Activated CD4-positive, alpha-beta T cell treated with anti-CD3 and anti-CD28 coated beads for 1 hour (primary cell): ENCODE measurements around the gene CARMIL3.
"Not testable (repeated sequence)": the region's sequence is repeated elsewhere in the genome, so short reads cannot be mapped to it uniquely, and the experiment has no call there.

Source experiments
- DNase-seq: peaks from one replicate; pipeline ENCODE4 v3.0.0-alpha.2; 2020

Gene CARMIL3

DNA sequence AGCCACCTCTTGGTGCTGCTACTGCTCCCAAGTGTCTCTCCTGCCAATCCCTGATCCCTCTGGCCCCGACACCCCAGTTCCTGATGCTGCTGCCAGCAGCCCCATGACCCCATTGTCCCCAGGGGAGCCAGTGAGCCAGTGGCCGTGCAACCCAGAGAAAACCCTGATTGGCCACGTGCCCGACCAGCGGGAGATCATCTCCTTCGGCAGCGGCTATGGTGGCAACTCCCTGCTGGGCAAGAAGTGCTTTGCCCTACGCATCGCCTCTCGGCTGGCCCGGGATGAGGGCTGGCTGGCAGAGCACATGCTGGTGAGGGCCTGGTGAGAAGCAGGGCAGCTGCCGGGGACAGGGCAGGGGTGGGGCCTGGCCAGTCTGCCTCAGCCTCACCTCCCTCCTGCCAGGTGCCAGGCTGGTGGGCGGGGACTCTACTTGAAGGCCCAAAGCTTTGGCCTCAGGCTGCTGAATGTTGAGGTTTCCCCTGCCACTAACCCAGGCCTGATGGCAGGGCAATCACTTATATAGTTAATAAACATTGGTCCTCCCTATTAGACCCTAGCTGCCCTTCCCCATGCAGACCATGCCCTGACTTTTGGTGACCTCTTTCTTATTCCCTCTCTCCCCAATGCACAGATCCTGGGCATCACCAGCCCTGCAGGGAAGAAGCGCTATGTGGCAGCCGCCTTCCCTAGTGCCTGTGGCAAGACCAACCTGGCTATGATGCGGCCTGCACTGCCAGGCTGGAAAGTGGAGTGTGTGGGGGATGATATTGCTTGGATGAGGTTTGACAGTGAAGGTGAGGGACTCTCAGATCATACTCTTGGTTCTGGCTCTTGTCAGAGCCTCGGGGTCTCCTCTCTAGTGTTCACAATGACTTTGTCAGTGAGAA lies 47.4 kb downstream of the CARMIL3 start:
- DNase-seq, result no peak

- DNase-seq, result no peak
Measured at GRCh38 chr14:24100197-24100981, 48.6 kb downstream of the CARMIL3 start.

DNA sequence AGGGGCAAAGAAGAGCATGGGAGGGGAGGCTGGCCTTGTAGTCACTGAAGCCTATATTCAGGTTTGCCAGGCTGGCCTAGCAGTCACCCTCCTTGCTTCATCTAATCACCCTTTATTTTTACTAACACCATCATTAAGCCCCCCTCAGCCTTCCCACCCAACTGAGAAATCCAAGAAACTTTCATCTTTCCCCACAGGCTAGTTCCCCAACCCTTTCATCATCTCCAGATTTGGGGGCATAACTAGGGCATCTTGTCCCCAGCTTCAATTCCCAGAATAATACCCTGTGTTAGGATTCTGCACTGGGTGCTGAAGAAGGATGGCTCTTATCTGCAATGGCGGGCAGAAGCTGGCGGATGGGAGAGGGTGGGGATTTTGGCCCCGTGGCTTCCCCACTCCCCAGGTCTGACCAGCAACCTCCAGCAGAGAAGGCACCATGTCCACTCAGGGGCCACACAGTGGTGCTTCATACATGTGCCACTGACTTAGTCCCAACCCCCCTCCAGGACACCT lies 49.2 kb downstream of the CARMIL3 start:
- no peak for DNase-seq

DNA sequence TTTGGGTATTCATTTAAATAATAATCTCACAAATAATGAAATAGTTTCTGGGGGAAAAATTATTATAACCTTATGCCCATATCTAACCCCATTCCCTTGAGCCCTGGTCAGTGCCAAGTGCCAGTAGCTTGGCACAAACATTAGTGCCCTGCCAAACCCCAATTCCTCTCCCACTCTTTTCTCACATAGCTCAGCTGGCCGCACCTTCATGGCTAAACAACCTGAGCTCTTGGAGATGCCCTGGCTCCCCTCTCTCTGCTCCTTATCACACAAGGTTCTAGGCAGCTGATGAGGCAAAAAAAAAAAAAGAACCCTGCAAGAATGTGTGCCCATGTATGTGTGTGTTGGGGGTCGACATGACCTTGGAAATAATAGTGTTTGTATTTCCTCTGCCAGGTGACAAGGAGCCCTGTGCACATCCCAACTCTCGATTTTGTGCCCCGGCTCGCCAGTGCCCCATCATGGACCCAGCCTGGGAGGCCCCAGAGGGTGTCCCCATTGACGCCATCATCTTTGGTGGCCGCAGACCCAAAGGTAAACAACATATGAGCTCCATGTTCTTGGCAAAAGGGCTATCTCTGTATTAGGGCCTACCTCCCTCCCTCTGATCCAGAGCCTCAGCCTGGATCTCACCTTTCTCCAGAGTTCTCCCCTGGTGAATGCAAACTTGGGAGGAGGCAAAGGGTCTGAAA lies 50.7 kb downstream of the CARMIL3 start:
- DNase-seq, result no peak

DNA sequence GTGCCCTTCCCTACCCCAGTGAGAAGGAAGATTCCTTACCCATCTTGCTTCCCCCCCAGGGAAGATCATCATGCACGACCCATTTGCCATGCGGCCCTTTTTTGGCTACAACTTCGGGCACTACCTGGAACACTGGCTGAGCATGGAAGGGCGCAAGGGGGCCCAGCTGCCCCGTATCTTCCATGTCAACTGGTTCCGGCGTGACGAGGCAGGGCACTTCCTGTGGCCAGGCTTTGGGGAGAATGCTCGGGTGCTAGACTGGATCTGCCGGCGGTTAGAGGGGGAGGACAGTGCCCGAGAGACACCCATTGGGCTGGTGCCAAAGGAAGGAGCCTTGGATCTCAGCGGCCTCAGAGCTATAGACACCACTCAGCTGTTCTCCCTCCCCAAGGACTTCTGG lies 51.6 kb downstream of the CARMIL3 start:
- no peak for DNase-seq

- not testable (repeated sequence) for DNase-seq
Measured at GRCh38 chr14:24105609-24106239, 53.9 kb downstream of the CARMIL3 start.

DNA sequence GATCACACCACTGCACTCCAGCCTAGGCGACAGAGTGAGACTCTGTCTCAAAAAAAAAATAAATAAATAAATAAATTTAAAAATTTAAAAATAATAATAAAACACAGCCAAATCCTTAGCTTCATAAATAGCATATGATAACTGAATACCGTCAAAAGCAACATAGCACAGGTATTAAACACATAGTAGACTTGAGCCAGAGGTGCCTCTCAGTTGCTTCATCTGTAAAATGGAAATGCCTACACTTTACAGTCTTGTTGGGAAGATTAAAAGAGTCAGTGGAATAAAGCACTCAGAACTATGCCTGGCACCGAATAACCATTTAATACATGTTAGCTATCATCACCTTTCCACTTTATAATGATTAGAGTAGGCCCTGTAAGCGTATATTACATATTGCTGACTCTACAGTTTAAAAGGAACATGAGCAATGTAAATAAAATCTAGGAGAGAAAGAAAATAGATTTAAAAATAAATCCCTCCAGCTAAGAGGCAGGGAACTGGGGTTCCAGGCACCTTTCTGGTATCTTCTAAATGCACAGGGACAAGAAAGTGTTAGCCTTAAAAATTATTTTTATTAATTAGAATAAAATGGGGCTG lies 55.0 kb downstream of the CARMIL3 start:
- no peak for DNase-seq

DNA sequence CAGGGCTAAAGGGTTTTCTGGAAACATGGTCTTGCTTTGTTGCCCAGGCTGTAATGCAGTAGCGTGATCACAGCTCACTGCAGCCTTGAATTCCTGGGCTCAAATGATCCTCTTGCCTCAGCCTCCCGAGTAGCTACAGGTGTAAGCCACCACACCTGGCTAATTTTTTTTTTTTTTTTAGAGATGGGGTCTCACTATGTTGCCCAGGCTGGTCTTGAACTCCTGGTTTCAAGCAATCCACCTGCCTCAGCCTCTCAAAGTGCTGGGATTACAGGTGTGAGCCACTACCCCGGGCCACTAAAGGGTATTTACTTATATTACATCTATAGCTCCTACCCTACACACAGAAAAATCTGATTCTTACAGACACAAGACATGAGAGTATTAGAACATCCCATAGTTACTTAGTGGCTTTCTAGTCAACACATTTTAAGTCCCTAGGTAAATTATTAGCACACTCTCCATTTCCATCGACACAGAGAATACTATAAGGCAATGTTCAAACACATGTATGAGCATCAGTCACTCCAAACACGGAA lies 56.6 kb downstream of the CARMIL3 start:
- DNase-seq, result no peak

DNA sequence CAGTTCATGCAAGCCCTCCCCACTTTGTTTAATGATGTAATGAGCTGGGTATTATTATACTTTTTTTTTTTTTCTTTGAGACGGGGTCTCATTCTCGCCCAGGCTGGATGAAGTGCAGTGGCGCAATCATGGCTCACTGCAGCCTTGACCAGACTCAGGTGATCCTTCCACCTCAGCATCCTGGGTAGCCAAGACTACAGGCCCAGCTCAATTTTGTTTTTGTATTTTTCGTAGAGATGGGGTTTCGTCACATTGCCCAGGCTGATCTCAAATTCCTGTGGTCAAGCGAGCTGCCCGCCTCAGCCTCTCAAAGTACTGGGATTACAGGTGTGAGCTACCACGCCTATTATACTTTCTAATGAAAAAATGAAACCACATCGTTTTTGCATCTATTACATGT lies 58.3 kb downstream of the CARMIL3 start:
- DNase-seq, result no peak

DNA sequence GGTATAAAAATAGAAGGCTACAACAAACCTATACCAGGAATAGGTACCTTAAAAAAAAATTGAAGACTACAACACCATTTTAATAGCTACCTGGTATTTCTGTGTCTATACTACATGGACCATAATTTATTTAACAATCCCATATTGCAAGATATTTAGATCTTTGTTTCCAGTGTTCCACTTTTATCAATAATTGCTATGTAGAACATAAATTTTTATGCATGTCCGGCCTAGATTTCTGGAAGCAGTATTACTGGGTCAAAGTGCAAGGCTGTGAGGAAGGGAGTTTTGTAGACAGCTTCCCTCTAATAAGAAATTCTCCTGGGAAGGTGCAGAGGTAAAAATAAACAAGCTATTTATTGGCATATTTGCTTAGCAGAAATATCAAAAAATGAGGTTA lies 58.7 kb downstream of the CARMIL3 start:
- no peak for DNase-seq

DNA sequence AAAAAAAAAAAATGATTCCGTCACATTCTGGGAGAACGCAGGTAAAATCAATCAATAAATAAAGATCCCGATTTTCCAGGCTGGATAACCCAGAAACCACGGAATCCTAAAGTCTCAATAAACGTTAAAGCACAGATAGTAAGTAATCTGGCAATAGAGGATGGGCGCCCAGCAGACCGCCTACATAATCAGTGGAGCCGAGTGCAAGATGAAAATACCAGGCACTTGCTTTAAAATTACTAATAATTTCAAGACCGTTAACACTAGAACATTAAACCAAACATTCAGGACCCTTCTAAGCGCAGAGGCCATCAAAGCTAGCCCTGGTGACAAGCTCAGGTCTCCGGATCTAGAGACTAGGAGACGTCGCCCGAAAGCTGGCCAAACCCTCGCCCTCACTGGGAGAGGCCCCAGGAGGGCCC lies 61.6 kb downstream of the CARMIL3 start:
- no peak for DNase-seq

- DNase-seq, result peak; percentile 62
Measured at GRCh38 chr14:24113801-24114531, 62.2 kb downstream of the CARMIL3 start.

- peak; percentile 97 for DNase-seq
Measured at GRCh38 chr14:24114532-24115421, 63.0 kb downstream of the CARMIL3 start, which contains the start of the genes DCAF11 and NRL. TSS of gene DCAF11 (plus strand) at chr14:24114777. CDS start at chr14:24115595, 818 bp downstream. TSS of gene NRL (minus strand) at chr14:24114949. CDS start at chr14:24082848, 32,101 bp downstream.

GRCh38 chr14:24115422-24116127 lies 63.8 kb downstream of the CARMIL3 start:
- DNase-seq, result no peak

- DNase-seq, result no peak
Measured at GRCh38 chr14:24116128-24116814, 64.5 kb downstream of the CARMIL3 start.

DNA sequence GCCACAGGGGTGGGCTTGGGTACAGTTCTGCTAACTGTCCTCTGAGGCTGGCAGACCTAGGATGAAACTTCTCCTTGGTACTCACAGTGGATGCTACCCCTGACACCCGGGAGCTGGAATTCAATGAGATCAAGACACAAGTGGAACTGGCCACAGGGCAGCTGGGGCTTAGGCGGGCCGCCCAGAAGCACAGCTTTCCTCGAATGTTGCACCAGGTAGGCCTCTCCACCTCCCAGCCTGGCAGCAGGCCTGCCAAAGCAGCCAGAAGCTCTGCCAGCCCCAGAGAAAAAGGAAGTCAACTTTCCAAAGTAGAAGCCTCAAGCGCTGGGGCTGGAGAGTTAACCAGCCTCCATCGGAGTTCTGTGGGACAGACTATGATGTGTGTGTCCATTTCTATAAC lies 65.4 kb downstream of the CARMIL3 start:
- DNase-seq, result no peak
